Sigmoid colon (tissue), 7 donors: ENCODE data around the gene TTLL4. TPM values are rescaled to one million over a fixed set of nuclear protein-coding genes. Genes with fewer than 3 reads are reported as not detected.

ENCODE experiments used
- DNase-seq: peaks from one replicate; pipeline ENCODE4 v3.0.0-alpha.2; 2019
- H3K27ac ChIP-seq, 4 donors: fragments of 200-600 bp; sonication (generic); one replicate each; pipeline ENCODE4 v1.5.1; 2016 to 2019; ENCODE audit warnings: mild to moderate bottlenecking in 1 of 4
- H3K27me3 ChIP-seq, 3 donors: fragments of 200-600 bp; sonication (generic); one replicate each; pipeline ENCODE4 v1.5.1; 2019; ENCODE audit warnings: mild to moderate bottlenecking in 1 of 3
- H3K36me3 ChIP-seq, 4 donors: fragments of 200-600 bp; sonication (generic); one replicate each; pipeline ENCODE4 v1.5.1; 2016 to 2019
- H3K4me1 ChIP-seq, 4 donors: fragments of 200-600 bp; sonication (generic); one replicate each; pipeline ENCODE4 v1.5.1; 2017 to 2019
- H3K4me3 ChIP-seq, 4 donors: fragments of 200-600 bp; sonication (generic); one replicate each; pipeline ENCODE4 v1.5.1; 2017 to 2019; ENCODE audit warnings: mild to moderate bottlenecking in 2 of 4, moderate library complexity in 1 of 4
- H3K9me3 ChIP-seq, 4 donors: fragments of 200-600 bp in 3 of 4; sonication (generic) in 3 of 4; one replicate each; pipeline versions ENCODE4 v1.5.1 to v1.6.1; 2013 to 2019
- EP300 ChIP-seq, 4 donors: sonication (generic); formaldehyde crosslinking; IDR thresholded peaks; one replicate each; pipeline ENCODE4 v1.6.1; 2017; ENCODE audit warnings: antibody characterized with exemption in 4 of 4
- POLR2A ChIP-seq, 2 donors: fragments of 450-650 bp; IDR thresholded peaks; one replicate each; pipeline ENCODE4 v1.6.1; 2016; ENCODE audit warnings: antibody characterized with exemption in 2 of 2, mild to moderate bottlenecking in 2 of 2, moderate library complexity in 2 of 2
- POLR2AphosphoS5 ChIP-seq, 4 donors: sonication (generic); formaldehyde crosslinking; IDR thresholded peaks; one replicate each; pipeline ENCODE4 v1.6.1; 2017; ENCODE audit warnings: antibody characterized with exemption in 4 of 4
- WGBS, 2 donors: extraction: QIAGEN DNeasy Blood & Tissue Kit; methylation state at CpG; one replicate each; pipeline ENCODE4 v1.1.7; 2013; 5-methylcytosine and 5-hydroxymethylcytosine counted together
- intact Hi-C: fragments of 100-400 bp; cut with DNase I; formaldehyde crosslinking; loops from one replicate; pipeline ENCODE4 v1.15.1; 2023
- polyA plus RNA-seq, 3 donors: library from polyadenylated mRNA; stranded (reverse); fragments of 200-250 nt; gene quantifications; one replicate each; pipeline ENCODE4 v1.2.3, GENCODE V29; 2013
- total RNA-seq, 4 donors: library from RNA; depleted of rRNA; stranded (reverse); fragments of >200 nt; gene quantifications; one replicate each; pipeline ENCODE4 v1.1.0, GENCODE V29; 2016
- TF ChIP-seq, protein P1 (sequence below), 4 experiments: fragments of 450-650 bp in 3 of 4; fragments of 200-600 bp in 1 of 4; IDR thresholded peaks; one replicate each; pipeline ENCODE4 v1.5.1; 2016 to 2019; ENCODE audit warnings: antibody characterized with exemption in 4 of 4, mild to moderate bottlenecking in 3 of 4, moderate library complexity in 2 of 4
- donor health status: healthy with polysubstance abuse.
- donor health status: Bipolar disorder and iron deficiency.
- donor health status: healthy.

TTLL4 gene
- total and polyA plus RNA-seq, 7 donors: 6.0 to 16.0 (median 11.8) TPM

DNA sequence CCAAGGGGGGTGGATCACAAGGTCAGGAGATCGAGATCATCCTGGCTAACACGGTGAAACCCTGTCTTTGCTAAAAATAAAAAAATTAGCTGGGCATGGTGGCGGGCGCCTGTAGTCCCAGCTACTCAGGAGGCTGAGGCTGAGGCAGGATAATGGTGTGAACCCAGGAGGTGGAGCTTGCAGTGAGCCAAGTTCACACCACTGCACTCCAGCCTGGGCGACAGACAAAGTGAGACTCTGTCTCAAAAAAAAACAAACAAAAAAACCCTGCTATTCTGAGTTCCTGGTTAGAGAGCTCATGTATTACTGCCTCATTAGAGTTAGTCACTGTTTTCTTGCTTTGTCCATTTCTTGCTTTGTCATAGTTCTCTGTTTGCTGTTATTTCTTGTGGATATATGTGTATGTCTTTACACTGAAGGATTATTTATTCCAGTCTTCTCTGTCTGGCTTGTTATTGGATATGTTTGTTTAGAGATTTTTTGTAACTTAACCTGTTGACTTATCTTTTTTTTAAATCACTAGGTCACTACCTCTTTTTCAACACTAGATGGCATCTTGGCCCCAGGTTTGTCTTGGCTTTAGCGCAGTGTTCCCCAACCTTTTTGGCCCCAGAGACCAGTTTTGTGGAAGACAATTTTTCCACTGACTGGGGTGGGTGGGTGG, 17.0 kb downstream of the TTLL4 start:
- TF ChIP-seq POLR2A (IDR thresholded peaks at IDR 0.05): no peak
- TF ChIP-seq, protein P1, sequence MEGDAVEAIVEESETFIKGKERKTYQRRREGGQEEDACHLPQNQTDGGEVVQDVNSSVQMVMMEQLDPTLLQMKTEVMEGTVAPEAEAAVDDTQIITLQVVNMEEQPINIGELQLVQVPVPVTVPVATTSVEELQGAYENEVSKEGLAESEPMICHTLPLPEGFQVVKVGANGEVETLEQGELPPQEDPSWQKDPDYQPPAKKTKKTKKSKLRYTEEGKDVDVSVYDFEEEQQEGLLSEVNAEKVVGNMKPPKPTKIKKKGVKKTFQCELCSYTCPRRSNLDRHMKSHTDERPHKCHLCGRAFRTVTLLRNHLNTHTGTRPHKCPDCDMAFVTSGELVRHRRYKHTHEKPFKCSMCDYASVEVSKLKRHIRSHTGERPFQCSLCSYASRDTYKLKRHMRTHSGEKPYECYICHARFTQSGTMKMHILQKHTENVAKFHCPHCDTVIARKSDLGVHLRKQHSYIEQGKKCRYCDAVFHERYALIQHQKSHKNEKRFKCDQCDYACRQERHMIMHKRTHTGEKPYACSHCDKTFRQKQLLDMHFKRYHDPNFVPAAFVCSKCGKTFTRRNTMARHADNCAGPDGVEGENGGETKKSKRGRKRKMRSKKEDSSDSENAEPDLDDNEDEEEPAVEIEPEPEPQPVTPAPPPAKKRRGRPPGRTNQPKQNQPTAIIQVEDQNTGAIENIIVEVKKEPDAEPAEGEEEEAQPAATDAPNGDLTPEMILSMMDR (IDR thresholded peaks at IDR 0.05): peak in 2 of 4 experiments; percentile 20 to 28
- intact Hi-C loops: loop anchor here (5.0 kb wide), 1 partner anchor 120 kb away; no protein-coding TSS in a partner anchor
- Histone ChIP-seq H3K27me3 (no peaks in the 10 kb centered on the region), H3K4me3 (no peak overlapping the region), H3K4me1 (peaks cover 0 to 16% (median 5%) of the 10 kb centered on the region in 4 donors), H3K36me3 (no peaks in the 10 kb centered on the region), H3K9me3 (peaks cover 0 to 4% (median 2%) of the 10 kb centered on the region in 4 donors), H3K27ac (no peak overlapping the region)
- 93 to 97% methylated on average over 6 of the region's 6 CpGs for WGBS, 2 donors
- no peak for DNase-seq

DNA sequence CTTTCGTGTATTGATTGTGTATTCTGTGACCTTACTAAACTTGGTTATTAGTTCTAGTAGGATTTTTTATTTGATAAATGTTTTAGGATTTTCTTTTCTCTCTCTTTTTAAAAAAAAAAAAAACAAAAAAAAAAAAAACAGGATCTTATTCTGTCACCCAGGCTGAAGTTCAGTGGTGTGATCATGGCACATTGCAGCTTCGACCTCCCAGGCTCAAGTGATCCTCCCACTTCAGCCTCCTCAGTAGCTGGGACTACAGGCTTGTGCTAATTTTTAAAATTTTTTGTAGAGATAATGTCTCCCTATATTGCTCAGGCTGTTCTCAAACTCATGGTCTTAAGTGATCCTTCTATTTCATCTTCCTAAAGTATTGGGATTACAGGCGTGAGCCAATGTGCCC, 19.0 kb downstream of the TTLL4 start:
- intact Hi-C loops: loop anchor here (5.0 kb wide), 1 partner anchor 118 kb away; no protein-coding TSS in a partner anchor
- Histone ChIP-seq H3K4me1 (peaks cover 0 to 20% (median 14%) of the 10 kb centered on the region in 4 donors), H3K4me3 (no peak overlapping the region), H3K36me3 (no peaks in the 10 kb centered on the region), H3K27ac (no peak overlapping the region), H3K27me3 (no peaks in the 10 kb centered on the region), H3K9me3 (peaks cover 0 to 4% (median 2%) of the 10 kb centered on the region in 4 donors)
- DNase-seq: no peak
- WGBS, 2 donors: 95 to 97% methylated on average over 3 of the region's 3 CpGs
- no peak for TF ChIP-seq POLR2AphosphoS5 (IDR thresholded peaks at IDR 0.05)
- no peak for TF ChIP-seq POLR2A (IDR thresholded peaks at IDR 0.05)
- TF ChIP-seq, protein P1 (IDR thresholded peaks at IDR 0.05): no peak
- TF ChIP-seq EP300 (IDR thresholded peaks at IDR 0.05): no peak

DNA sequence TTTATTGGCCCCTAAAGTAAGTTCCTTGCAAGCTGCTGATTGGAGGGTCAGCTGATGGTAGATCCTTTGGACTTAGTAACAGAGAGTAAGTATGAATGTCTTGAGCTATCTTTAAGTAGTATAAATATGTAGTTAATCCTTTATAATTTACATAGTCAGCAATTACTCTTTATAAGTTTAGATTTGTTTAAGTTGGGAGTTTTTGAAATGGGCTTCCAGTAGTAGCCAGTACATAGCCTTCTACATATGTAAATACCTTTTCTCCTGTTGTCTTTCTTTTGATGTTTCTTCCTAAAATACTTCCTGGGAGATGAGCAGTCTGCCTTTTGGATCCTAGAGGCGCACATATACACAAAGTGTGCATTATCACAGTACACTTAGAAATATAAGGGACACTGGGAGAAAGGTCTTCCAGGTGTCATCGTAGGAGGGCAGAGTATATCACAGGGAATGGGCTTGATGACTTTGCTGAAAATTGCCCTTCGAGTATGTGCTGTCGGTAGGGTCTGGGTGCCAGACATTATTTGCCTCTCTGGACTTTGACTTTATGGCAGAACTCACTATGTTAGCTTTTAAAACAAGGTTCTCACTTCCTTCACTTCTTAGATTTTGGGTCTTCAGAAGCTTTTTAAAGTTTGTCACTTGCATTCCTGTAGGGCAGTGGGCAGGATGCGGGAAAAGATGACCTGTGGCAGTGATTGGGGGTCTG, 21.6 kb downstream of the TTLL4 start:
- TF ChIP-seq POLR2AphosphoS5 (IDR thresholded peaks at IDR 0.05): no peak
- no peak for TF ChIP-seq POLR2A (IDR thresholded peaks at IDR 0.05)
- no peak for TF ChIP-seq EP300 (IDR thresholded peaks at IDR 0.05)
- TF ChIP-seq, protein P1 (IDR thresholded peaks at IDR 0.05): no peak
- H3K36me3 ChIP-seq: no peaks in the 10 kb centered on the region
- intact Hi-C loops: no loop called here
- no peaks in the 10 kb centered on the region for H3K9me3 ChIP-seq
- H3K27ac ChIP-seq: peak overlapping the region; percentile 33 to 68 (median 64)
- no peak overlapping the region for H3K4me3 ChIP-seq
- H3K4me1 ChIP-seq: peaks cover 0 to 20% (median 14%) of the 10 kb centered on the region in 4 donors
- no peak for DNase-seq
- 42 to 77% methylated on average over 5 of the region's 5 CpGs for WGBS, 2 donors
- H3K27me3 ChIP-seq: no peaks in the 10 kb centered on the region

DNA sequence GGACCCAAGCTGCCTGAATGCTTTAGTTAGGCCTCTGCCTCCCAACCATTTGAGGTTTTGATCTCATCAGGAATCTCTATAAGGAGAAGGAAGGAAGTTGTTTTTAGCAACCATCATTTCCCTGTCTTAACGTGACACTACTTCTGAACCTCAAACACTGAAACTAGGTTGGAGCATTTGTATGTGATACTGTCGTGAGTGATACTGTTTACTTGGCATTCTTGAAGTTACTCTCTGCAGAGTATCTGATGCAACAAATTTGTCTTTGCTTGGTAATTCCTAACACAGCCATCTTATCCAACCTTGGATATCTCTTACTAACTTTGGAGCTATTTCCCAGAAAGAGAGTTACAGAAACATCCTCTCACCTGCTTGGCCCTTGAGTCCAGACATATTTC, 22.1 kb downstream of the TTLL4 start:
- H3K4me1 ChIP-seq: peaks cover 0 to 20% (median 14%) of the 10 kb centered on the region in 4 donors

More for the DNA sequence above, 22.1 kb downstream of the TTLL4 start:
- TF ChIP-seq POLR2A (IDR thresholded peaks at IDR 0.05): no peak
- no peak for TF ChIP-seq POLR2AphosphoS5 (IDR thresholded peaks at IDR 0.05)
- TF ChIP-seq, protein P1 (IDR thresholded peaks at IDR 0.05): no peak
- TF ChIP-seq EP300 (IDR thresholded peaks at IDR 0.05): no peak
- Histone ChIP-seq H3K9me3 (no peaks in the 10 kb centered on the region), H3K27ac (peak overlapping the region; percentile 33 to 68 (median 64)), H3K36me3 (peaks cover 0 to 3% (median 2%) of the 10 kb centered on the region in 4 donors), H3K27me3 (no peaks in the 10 kb centered on the region), H3K4me3 (no peak overlapping the region)
- DNase-seq: no peak
- intact Hi-C loops: no loop called here
- WGBS, 2 donors: 7 to 50% methylated on average over 2 of the region's 2 CpGs
